Measurements from ENCODE around the gene KRT13. TPM values are rescaled to one million over a fixed set of nuclear protein-coding genes. Genes with fewer than 3 reads are reported as not detected.
"Not testable (repeated sequence)": the region's sequence is repeated elsewhere in the genome, so short reads cannot be mapped to it uniquely, and the experiment has no call there.

KRT13 gene
- total and polyA plus RNA-seq, 7 donors: 0.46 to 54.1 (median 4.3) TPM; not detected in 3

GRCh38 chr17:41544491-41544892, 39.1 kb upstream of the KRT13 start:
- no peak for DNase-seq
- H3K27me3 ChIP-seq: no peaks in the 10 kb centered on the region
- intact Hi-C loops (cut with DNase I): no loop called here
- H3K9me3 ChIP-seq: peaks cover 0 to 2% (median 0%) of the 10 kb centered on the region in 4 donors
- no peak overlapping the region for H3K4me3 ChIP-seq
- no peak overlapping the region for H3K27ac ChIP-seq
- WGBS, 2 donors: 15 to 56% methylated on average over 5 of the region's 5 CpGs
- no peaks in the 10 kb centered on the region for H3K36me3 ChIP-seq
- peaks cover 0 to 25% (median 22%) of the 10 kb centered on the region in 4 donors for H3K4me1 ChIP-seq
- TF ChIP-seq POLR2AphosphoS5 (IDR thresholded peaks at IDR 0.05): no peak
- TF ChIP-seq POLR2A (IDR thresholded peaks at IDR 0.05): no peak
- TF ChIP-seq CTCF (IDR thresholded peaks at IDR 0.05): no peak
- no peak for TF ChIP-seq EP300 (IDR thresholded peaks at IDR 0.05)

- H3K36me3 ChIP-seq; H3K27ac ChIP-seq; H3K4me3 ChIP-seq; intact Hi-C loops (cut with DNase I); H3K27me3 ChIP-seq; H3K4me1 ChIP-seq; H3K9me3 ChIP-seq; DNase-seq: not testable (repeated sequence)
- 73 to 82% methylated on average over 10 of the region's 10 CpGs for WGBS, 2 donors
Observed at GRCh38 chr17:41542786-41543185, 37.4 kb upstream of the KRT13 start.

GRCh38 chr17:41542357-41542756, 36.9 kb upstream of the KRT13 start:
- peaks cover 0 to 6% (median 2%) of the 10 kb centered on the region in 4 donors for H3K4me1 ChIP-seq
- 12 to 54% methylated on average over 2 of the region's 2 CpGs for WGBS, 2 donors
- intact Hi-C loops (cut with DNase I): no loop called here

GRCh38 chr17:41540921-41541625, 35.7 kb upstream of the KRT13 start:
- H3K36me3 ChIP-seq: no peaks in the 10 kb centered on the region
- intact Hi-C loops (cut with DNase I): no loop called here
- no peak overlapping the region for H3K4me3 ChIP-seq
- no peaks in the 10 kb centered on the region for H3K9me3 ChIP-seq
- H3K27me3 ChIP-seq: no peaks in the 10 kb centered on the region
- 74 to 85% methylated on average over 10 of the region's 10 CpGs for WGBS, 2 donors
- DNase-seq: no peak
- H3K4me1 ChIP-seq: peaks cover 0 to 6% (median 2%) of the 10 kb centered on the region in 4 donors
- TF ChIP-seq CTCF (IDR thresholded peaks at IDR 0.05) (no peak), EP300 (IDR thresholded peaks at IDR 0.05) (no peak), POLR2A (IDR thresholded peaks at IDR 0.05) (no peak), POLR2AphosphoS5 (IDR thresholded peaks at IDR 0.05) (no peak)
- no peak overlapping the region for H3K27ac ChIP-seq

More at GRCh38 chr17:41542357-41542756, 36.9 kb upstream of the KRT13 start:
- no peaks in the 10 kb centered on the region for H3K27me3 ChIP-seq
- H3K36me3 ChIP-seq: no peaks in the 10 kb centered on the region
- no peak for DNase-seq
- peaks cover 0 to 2% (median 0%) of the 10 kb centered on the region in 4 donors for H3K9me3 ChIP-seq
- TF ChIP-seq CTCF (IDR thresholded peaks at IDR 0.05): no peak
- H3K4me3 ChIP-seq: no peak overlapping the region
- H3K27ac ChIP-seq: no peak overlapping the region

GRCh38 chr17:41539979-41540701, 34.7 kb upstream of the KRT13 start:
- intact Hi-C loops (cut with DNase I): no loop called here
- no peak overlapping the region for H3K4me3 ChIP-seq
- no peak overlapping the region for H3K27ac ChIP-seq
- TF ChIP-seq POLR2AphosphoS5 (IDR thresholded peaks at IDR 0.05) (no peak), CTCF (IDR thresholded peaks at IDR 0.05) (no peak), EP300 (IDR thresholded peaks at IDR 0.05) (no peak), POLR2A (IDR thresholded peaks at IDR 0.05) (no peak)
- peaks cover 0 to 6% (median 2%) of the 10 kb centered on the region in 4 donors for H3K4me1 ChIP-seq
- H3K9me3 ChIP-seq: no peaks in the 10 kb centered on the region
- peaks cover 0 to 3% (median 0%) of the 10 kb centered on the region in 3 donors for H3K27me3 ChIP-seq
- WGBS, 2 donors: 61 to 67% methylated on average over 7 of the region's 7 CpGs
- no peak for DNase-seq
- H3K36me3 ChIP-seq: no peaks in the 10 kb centered on the region

Data from sigmoid colon (tissue), 7 donors.